GM18867 (cell line): ENCODE measurements around the gene KIRREL3.

Source experiments
- ATAC-seq: cut with Tn5 transposase; IDR thresholded peaks from one replicate; pipeline ENCODE4 v1.9.1; 2021; ENCODE audit warnings: mild to moderate bottlenecking, moderate library complexity; ENCODE audit not compliant: unreplicated experiment

Gene KIRREL3

GRCh38 chr11:126800009-126800408 lies 200.6 kb downstream of the KIRREL3 start:
- no peak for ATAC-seq

DNA sequence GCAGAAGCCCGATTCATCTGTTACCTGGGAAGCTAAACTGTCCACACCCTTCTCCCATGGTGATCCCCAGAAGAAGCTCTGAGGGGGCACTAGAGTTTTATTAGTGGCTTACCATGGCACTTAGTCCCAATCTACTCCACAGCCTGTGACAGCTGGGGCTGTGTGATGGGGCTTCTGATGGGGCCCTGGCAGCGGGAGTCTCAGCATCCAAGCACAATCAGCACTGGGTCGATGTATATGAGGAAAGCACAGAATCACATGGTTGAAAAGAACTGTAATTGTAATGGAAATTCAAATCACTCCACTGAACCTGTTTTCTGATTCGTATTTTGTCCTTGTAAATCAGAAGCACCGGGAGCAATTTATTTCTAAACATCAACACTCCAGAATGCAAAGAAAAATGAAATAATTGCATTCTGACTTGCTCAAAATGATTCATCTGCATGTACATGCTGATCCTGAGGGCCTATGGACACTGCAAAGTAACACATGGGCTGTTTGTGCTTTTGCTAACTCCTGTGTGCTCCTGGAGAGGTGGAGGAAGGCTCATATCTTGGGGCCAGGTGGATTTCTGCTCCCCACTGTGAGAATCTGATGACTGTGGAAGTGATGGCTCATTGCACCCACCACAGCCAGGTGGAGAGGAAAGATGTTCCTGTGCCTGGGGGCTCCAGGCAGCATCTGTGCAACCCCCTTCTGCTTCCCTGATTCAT lies 203.0 kb downstream of the KIRREL3 start:
- ATAC-seq, result no peak

DNA sequence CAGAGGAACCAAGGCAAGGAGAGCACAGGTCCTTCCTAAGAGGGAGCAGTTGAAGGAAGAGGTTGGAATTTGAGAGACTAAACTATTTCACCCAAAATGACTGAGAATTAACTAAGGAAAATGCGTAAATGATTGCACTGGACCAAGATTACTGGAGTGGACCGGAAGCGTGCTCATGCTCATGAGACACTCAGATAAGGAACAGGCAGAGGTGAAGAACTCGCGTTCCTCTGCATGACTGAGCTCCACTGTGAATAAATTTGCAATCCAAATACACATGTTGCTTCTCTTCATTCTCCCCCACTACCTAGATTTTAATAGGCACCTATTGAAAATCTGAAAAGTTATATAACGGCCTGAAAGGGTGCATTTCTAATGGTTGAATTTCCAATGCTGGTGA lies 207.0 kb downstream of the KIRREL3 start:
- ATAC-seq, result no peak

DNA sequence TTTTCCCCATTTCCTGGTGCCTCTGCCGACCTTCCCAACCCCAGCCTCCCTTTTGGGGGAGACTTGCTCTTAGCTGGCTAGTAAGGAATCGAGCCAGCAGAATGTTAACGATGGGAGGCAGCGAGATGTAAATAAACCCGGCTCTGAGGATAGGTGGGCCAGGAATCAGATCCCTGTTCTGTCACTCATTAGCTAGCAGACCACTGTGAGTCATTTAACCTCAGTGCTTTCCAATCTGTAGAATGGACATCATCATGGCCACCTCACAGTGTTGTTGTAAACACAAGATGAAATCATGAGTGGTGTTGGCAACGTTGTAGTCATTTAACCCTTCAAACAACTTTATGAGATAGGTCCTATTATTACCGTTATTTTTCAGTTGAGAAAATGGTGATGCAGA lies 208.6 kb downstream of the KIRREL3 start:
- ATAC-seq, result no peak

- ATAC-seq, result no peak
These were observed 209.1 kb downstream of the KIRREL3 start for GRCh38 chr11:126791446-126791845.

DNA sequence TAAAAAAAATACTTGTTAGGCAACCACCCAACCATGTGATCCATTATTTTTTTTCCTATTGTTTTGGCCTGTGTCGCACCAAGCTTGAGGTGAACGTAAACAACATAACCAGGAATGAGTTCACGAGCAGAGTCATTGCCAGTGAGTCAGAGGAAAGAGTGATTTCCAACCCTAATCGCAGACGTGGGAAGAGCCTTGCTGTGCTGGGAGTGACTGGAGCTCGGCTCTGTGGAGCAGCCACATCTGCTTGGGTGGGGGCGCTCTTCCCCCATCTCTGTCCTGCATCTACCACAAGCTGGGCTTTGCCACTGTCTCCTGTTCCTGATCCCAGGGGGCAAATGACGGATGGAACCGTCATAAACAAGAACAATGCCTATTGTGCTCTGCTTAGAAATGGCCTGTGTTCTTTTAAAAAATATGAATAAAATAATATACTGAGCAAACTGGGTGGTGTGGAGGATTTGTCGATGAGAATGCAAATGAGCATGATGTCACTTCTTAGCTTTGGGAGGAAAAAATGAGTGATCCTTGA lies 210.0 kb downstream of the KIRREL3 start:
- ATAC-seq, result no peak

DNA sequence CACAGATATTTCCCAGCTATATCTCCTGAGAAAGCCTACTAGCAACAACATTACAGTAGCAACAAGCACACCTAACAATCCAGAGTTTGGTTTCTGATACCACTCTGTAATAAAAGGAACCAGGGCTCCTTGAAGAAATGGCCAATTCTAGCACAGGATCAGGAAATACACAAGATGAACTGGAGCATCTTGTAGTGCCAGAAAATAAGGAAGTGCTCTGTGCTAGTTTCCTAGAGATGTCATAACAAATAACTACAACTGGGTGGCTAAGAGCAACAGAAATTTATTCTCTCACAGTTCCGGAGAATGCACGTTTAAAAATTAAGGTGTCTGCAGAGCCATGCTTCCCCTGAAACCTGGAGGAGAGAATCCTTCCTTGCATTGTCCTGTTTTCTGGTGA lies 217.8 kb downstream of the KIRREL3 start:
- ATAC-seq, result no peak

- ATAC-seq, result no peak
These were observed 218.6 kb downstream of the KIRREL3 start for GRCh38 chr11:126781942-126782341.

DNA sequence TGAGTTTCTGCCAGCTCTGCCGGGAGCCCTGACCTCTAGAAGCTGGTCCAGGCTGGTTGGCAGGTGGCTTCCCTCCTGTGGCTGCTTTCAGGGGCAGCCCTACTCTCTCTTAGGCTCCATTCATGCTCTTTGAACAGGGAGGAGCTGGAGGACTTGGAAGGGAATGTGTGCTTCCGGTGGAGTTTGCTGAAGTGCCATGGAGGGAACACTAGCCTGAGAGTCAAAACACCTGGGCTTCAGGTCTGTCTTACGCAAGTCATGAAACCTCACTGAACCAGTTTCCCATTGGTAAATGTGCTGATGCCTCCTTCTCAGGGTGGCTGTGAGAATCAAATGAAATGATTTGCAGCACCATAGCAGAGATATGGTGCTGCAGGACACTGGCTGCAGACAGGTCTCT lies 224.5 kb downstream of the KIRREL3 start:
- ATAC-seq, result no peak

DNA sequence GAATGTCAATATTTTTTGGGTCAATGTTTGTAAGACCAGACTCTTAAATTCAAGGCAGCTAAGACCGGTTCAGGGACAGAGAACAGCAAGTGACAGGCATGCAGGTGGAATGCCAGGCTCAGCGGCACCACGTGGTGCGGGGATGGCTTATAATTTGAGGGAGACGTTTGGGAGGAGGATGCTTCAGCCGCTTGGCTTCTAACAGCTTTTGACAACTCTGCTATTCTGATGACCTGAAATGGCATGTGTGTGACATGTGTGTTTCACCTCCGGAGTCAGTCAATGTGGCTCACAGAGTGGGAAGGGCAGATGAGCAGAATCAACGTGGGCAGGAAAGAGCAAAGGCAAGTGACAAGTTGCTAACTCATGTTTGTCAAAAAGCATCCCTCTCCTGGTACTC lies 228.3 kb downstream of the KIRREL3 start:
- no peak for ATAC-seq

GRCh38 chr11:126768702-126769101 lies 231.9 kb downstream of the KIRREL3 start:
- no peak for ATAC-seq

- no peak for ATAC-seq
These were observed 234.1 kb downstream of the KIRREL3 start for GRCh38 chr11:126766440-126766839.

DNA sequence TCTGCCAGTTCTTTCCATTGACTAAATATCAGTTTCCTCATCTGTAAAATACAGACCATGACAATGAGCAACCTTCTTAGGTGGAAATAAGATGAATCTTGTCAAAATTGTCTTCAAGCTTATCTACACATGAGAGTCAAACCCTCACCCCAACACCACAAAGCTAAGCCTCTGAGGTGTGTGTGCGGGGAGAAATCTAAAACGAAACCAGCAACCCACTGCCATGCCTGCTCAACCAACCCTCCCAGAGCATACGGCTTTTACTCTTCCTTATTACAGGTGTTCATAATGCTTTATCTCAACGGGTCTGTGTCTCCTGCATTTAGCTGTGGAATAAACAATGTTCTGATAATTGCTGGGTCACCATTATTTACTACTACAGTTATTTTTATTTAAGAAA lies 235.4 kb downstream of the KIRREL3 start:
- ATAC-seq, result no peak

DNA sequence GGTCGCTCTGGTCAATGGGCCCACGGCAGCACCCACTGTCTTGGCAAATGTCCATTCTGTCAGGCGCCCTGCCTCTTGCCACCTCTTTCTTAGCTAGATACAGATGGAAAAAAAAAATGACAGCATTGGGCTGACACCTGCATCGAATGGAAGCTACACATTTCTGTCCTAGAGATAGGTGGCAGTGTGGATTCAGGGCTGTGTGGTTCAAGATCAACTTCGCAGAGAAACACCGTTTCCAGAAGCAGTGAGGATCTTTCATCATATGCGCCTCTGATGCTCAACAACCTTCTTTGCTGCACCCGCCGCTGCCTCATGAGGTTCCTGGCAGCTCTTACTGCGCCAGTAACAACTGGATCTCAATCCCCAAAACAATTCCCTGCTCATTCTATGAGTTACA lies 236.3 kb downstream of the KIRREL3 start:
- ATAC-seq, result no peak

DNA sequence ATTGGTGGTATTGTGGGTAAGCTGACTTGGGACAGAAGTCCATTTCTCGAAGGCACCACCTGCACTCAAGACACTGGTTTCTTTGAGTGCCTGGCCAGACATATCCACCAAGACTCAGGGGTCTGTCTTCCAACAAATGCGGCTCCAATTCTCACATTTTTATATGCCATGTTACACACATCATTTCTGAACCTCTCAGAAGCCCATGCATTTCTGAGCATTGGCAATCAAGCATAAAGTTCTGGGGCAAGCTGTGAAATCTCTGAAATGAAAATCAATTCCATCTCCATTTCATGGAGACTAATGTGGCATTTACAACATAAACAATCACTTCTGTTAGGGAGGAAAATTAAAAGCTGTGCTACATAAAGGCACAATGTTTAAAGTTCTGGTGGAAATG lies 243.7 kb downstream of the KIRREL3 start:
- no peak for ATAC-seq

DNA sequence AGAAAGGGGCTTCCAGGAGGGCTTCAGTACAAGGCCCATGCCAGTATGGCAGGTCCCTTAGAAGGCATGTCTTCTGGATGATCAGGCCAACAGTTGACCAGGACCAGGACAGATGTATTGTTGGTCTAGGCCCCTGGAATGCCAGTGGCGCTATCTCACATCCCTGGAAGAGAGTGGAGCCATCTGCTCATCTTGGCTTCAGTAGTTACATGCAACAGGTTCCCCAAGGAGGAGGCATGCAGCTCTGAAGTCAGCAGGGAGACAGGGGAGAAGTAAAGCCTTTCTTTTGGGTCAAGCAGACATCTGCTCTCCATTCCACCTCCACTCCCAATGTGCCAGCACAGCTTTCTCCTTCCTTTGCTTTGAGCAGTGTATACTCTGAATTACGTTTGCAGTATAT lies 244.1 kb downstream of the KIRREL3 start:
- ATAC-seq, result no peak

DNA sequence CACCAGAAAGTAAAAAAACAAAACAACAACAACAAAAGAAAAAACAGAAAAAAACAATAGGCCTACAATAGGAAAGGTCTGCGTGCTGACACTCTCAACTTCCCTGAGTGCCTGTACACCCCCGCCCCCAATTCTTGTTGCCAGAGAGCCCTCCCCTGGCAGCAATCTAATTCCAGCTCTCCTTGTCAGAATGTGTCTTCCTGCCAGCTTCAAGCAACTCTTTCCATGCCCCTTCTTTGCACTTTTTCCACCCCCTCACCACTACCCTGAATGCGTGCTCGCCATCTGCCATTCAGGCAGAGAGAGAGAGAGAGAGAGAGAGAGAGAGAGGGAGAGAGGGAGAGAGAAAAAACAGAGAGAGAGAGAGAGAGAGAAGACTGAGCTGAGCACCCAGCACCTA lies 245.0 kb downstream of the KIRREL3 start:
- no peak for ATAC-seq

GRCh38 chr11:126754591-126755426 lies 245.8 kb downstream of the KIRREL3 start:
- ATAC-seq, result no peak

- ATAC-seq, result no peak
These were observed 246.6 kb downstream of the KIRREL3 start for GRCh38 chr11:126753990-126754389.

- ATAC-seq, result no peak
These were observed 249.3 kb downstream of the KIRREL3 start for GRCh38 chr11:126751242-126751641.

- ATAC-seq, result no peak
These were observed 251.8 kb downstream of the KIRREL3 start for GRCh38 chr11:126748793-126749192.
